DOHH2 (cell line): ENCODE measurements around the gene PRKN.

ENCODE experiments used
- EZH2phosphoT487 ChIP-seq: fragments of 200-600 bp; sonication (generic); IDR thresholded peaks from 2 replicates; pipeline ENCODE4 v1.6.1; 2017; ENCODE audit warnings: borderline replicate concordance, mild to moderate bottlenecking, antibody characterized with exemption, low read length, moderate library complexity, mixed read lengths
- TF ChIP-seq, protein P1 (sequence below): fragments of 200-600 bp; sonication (generic); IDR thresholded peaks from one replicate; pipeline ENCODE4 v1.5.1; 2014; ENCODE audit warnings: antibody characterized with exemption, mild to moderate bottlenecking, low read depth, low read length; ENCODE audit not compliant: poor library complexity, severe bottlenecking

DNA sequence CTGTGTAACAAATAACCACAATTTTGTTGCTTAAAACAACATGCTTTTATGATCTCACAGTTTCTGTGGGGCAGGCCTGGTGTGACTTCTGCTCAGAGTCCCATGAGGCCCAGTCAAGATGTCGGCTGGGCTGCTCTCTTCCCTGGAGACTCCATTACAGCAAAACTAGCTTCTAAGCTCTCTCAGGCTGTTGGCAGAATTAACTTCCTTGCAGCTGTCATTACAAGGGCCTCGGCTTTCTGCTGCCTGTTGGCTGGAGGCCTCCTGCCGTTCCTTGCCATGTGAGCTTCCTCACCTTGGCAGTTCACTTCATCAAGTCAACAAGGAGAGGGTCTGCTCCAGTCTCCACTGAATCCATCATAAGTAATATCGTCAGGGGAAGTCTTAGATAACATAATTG lies 659.2 kb downstream of the PRKN start:
- no peak for TF ChIP-seq EZH2phosphoT487
- TF ChIP-seq, protein P1, sequence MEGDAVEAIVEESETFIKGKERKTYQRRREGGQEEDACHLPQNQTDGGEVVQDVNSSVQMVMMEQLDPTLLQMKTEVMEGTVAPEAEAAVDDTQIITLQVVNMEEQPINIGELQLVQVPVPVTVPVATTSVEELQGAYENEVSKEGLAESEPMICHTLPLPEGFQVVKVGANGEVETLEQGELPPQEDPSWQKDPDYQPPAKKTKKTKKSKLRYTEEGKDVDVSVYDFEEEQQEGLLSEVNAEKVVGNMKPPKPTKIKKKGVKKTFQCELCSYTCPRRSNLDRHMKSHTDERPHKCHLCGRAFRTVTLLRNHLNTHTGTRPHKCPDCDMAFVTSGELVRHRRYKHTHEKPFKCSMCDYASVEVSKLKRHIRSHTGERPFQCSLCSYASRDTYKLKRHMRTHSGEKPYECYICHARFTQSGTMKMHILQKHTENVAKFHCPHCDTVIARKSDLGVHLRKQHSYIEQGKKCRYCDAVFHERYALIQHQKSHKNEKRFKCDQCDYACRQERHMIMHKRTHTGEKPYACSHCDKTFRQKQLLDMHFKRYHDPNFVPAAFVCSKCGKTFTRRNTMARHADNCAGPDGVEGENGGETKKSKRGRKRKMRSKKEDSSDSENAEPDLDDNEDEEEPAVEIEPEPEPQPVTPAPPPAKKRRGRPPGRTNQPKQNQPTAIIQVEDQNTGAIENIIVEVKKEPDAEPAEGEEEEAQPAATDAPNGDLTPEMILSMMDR = no peak
